GM12874 (cell line): ENCODE measurements around the gene PGM3.

ENCODE experiments used
- CTCF ChIP-seq: IDR thresholded peaks from 2 replicates; pipeline ENCODE4 v1.5.1; 2011; ENCODE audit warnings: low read depth, mild to moderate bottlenecking, control low read depth, low read length, moderate library complexity; ENCODE audit not compliant: insufficient read depth

The PGM3 gene

GRCh38 chr6:83180426-83180950 lies 12.6 kb downstream of the PGM3 start:
- TF ChIP-seq CTCF, result no peak

- TF ChIP-seq CTCF, result no peak
Observed at GRCh38 chr6:83176246-83176645, 16.8 kb downstream of the PGM3 start.

- no peak for TF ChIP-seq CTCF
Observed at GRCh38 chr6:83169511-83169910, 23.6 kb downstream of the PGM3 start.

GRCh38 chr6:83169106-83169505 lies 24.0 kb downstream of the PGM3 start:
- no peak for TF ChIP-seq CTCF

GRCh38 chr6:83168556-83168955 lies 24.5 kb downstream of the PGM3 start:
- TF ChIP-seq CTCF, result no peak

- TF ChIP-seq CTCF, result no peak
Observed at GRCh38 chr6:83167726-83168278, 25.3 kb downstream of the PGM3 start.

GRCh38 chr6:83160167-83160566 lies 32.9 kb downstream of the PGM3 start:
- TF ChIP-seq CTCF, result no peak
